Ascending aorta (tissue), 2 donors: ENCODE data around the gene SNX13. TPM values are rescaled to one million over a fixed set of nuclear protein-coding genes. Genes with fewer than 3 reads are reported as not detected.

Source experiments
- DNase-seq, 2 donors: peaks; one replicate each; pipeline ENCODE4 v3.0.0-alpha.2; 2019; ENCODE audit warnings: low spot score in 2 of 2
- H3K27ac ChIP-seq, 2 donors: fragments of 200-600 bp; sonication (generic); one replicate each; pipeline ENCODE4 v1.5.1; 2016 to 2017; ENCODE audit warnings: mild to moderate bottlenecking in 1 of 2
- H3K27me3 ChIP-seq: fragments of 200-600 bp; sonication (generic); one replicate; pipeline ENCODE4 v1.5.1; 2017
- H3K36me3 ChIP-seq, 2 donors: fragments of 200-600 bp; sonication (generic); one replicate each; pipeline ENCODE4 v1.5.1; 2016
- H3K4me1 ChIP-seq, 2 donors: fragments of 200-600 bp; sonication (generic); one replicate each; pipeline ENCODE4 v1.5.1; 2016 to 2017; ENCODE audit warnings: mild to moderate bottlenecking in 1 of 2
- H3K4me3 ChIP-seq, 2 donors: fragments of 200-600 bp; sonication (generic); one replicate each; pipeline ENCODE4 v1.5.1; 2016 to 2017; ENCODE audit warnings: mild to moderate bottlenecking in 1 of 2
- H3K9me3 ChIP-seq, 2 donors: fragments of 200-600 bp; sonication (generic); one replicate each; pipeline ENCODE4 v1.5.1; 2016
- CTCF ChIP-seq, 3 experiments: fragments of 200-600 bp in 2 of 3; fragments of 450-650 bp in 1 of 3; sonication (generic) in 2 of 3; IDR thresholded peaks; one replicate each; pipeline ENCODE4 v1.5.1; 2016 to 2019; ENCODE audit warnings: antibody characterized with exemption in 3 of 3, mild to moderate bottlenecking in 1 of 3, moderate library complexity in 1 of 3
- intact Hi-C: fragments of 100-400 bp; cut with DNase I; formaldehyde crosslinking; loops from one replicate; pipeline ENCODE4 v1.15.1; 2023
- total RNA-seq: library from RNA; depleted of rRNA; stranded (reverse); fragments of >200 nt; gene quantifications from one replicate; pipeline ENCODE4 v1.1.0, GENCODE V29; 2016

The SNX13 gene
- total RNA-seq, 1 donor from 2014 or later: 26.2 TPM

DNA sequence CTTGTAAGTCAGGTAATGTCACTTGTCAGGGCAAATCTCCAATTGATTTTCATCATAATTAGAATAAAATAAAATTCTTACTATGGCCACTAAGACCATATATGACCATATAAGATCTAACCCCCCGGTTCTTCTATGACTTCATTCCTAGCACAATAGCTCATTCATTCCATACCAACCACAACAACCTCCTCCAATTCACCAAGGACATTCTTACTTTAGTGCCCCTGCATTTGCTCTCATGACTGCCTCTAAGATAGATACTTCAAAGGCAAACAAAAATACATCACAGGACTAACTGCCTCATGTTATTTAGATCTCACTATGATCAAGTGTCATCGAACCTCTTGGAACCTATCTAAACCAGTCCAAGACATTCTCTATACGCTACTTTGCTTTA, 90.8 kb downstream of the SNX13 start:
- H3K36me3 ChIP-seq: peaks cover 0 to 40% of the 10 kb centered on the region in 2 donors
- TF ChIP-seq CTCF (IDR thresholded peaks at IDR 0.05): no peak

GRCh38 chr7:17848516-17848915, 91.8 kb downstream of the SNX13 start:
- TF ChIP-seq CTCF (IDR thresholded peaks at IDR 0.05): no peak
- Histone ChIP-seq H3K27me3 (no peaks in the 10 kb centered on the region), H3K4me1 (no peaks in the 10 kb centered on the region), H3K9me3 (no peaks in the 10 kb centered on the region), H3K4me3 (no peak overlapping the region), H3K27ac (no peak overlapping the region), H3K36me3 (peaks cover 0 to 42% of the 10 kb centered on the region in 2 donors)
- intact Hi-C loops: no loop called here
- no peak for DNase-seq

More for the DNA sequence above, 90.8 kb downstream of the SNX13 start:
- DNase-seq: no peak
- Histone ChIP-seq H3K9me3 (no peaks in the 10 kb centered on the region), H3K4me1 (no peaks in the 10 kb centered on the region), H3K4me3 (no peak overlapping the region), H3K27ac (no peak overlapping the region), H3K27me3 (no peaks in the 10 kb centered on the region)
- intact Hi-C loops: no loop called here

DNA sequence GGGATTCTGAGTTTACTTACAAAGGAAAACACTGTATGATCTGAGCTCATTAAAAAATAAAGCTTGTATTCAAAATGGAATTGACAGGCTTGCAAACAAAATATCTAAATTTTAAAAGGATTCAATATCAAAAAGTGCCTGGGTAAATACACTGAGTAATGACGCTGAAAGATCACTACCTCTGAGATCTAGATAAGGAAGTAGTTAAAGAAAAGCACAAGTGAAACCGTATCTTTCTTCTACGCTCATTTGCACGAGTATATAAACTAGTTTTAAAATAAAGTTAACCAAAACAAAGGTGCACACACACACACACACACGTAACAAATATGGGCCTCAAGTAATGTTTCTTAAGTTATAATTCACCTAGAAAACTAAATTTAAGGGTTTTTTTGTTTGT, 93.4 kb downstream of the SNX13 start:
- Histone ChIP-seq H3K36me3 (peaks cover 0 to 39% of the 10 kb centered on the region in 2 donors), H3K27ac (no peak overlapping the region), H3K27me3 (no peaks in the 10 kb centered on the region), H3K4me3 (no peak overlapping the region), H3K4me1 (no peaks in the 10 kb centered on the region), H3K9me3 (no peaks in the 10 kb centered on the region)
- no peak for DNase-seq
- intact Hi-C loops: no loop called here
- TF ChIP-seq CTCF (IDR thresholded peaks at IDR 0.05): no peak

DNA sequence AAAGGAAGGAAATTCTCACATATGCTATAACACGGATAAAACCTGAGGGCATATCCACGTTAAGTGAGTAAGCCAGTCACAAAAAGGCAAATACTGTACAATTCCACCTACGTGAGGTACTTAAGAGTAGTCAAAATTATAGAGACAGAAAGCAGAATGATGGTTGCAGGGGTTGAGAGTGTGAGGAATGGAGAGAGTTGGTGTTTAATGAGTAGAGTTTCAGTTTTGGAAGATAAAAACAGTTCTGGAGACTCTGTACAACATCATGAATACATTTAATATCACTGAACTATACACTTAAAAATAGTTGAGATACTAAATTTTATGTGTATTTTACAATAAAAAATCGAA, 95.1 kb downstream of the SNX13 start:
- DNase-seq: no peak
- intact Hi-C loops: no loop called here
- Histone ChIP-seq H3K27me3 (no peaks in the 10 kb centered on the region), H3K36me3 (peaks cover 0 to 31% of the 10 kb centered on the region in 2 donors), H3K4me1 (no peaks in the 10 kb centered on the region), H3K4me3 (no peak overlapping the region), H3K9me3 (no peaks in the 10 kb centered on the region), H3K27ac (no peak overlapping the region)
- no peak for TF ChIP-seq CTCF (IDR thresholded peaks at IDR 0.05)

GRCh38 chr7:17844514-17845196, 95.6 kb downstream of the SNX13 start:
- peaks cover 2 to 35% of the 10 kb centered on the region in 2 donors for H3K36me3 ChIP-seq
- H3K9me3 ChIP-seq: no peaks in the 10 kb centered on the region
- TF ChIP-seq CTCF (IDR thresholded peaks at IDR 0.05): no peak
- intact Hi-C loops: no loop called here
- H3K27ac ChIP-seq: no peak overlapping the region
- H3K4me3 ChIP-seq: no peak overlapping the region
- H3K4me1 ChIP-seq: no peaks in the 10 kb centered on the region
- H3K27me3 ChIP-seq: no peaks in the 10 kb centered on the region
- DNase-seq: no peak

- Histone ChIP-seq H3K27ac (no peak overlapping the region), H3K4me1 (no peaks in the 10 kb centered on the region), H3K9me3 (no peaks in the 10 kb centered on the region), H3K27me3 (no peaks in the 10 kb centered on the region), H3K36me3 (peaks cover 7 to 41% of the 10 kb centered on the region in 2 donors), H3K4me3 (no peak overlapping the region)
- intact Hi-C loops: no loop called here
- no peak for DNase-seq
- no peak for TF ChIP-seq CTCF (IDR thresholded peaks at IDR 0.05)
Observed at GRCh38 chr7:17844022-17844421, 96.3 kb downstream of the SNX13 start.
